Subcutaneous adipose tissue (tissue), 4 donors: ENCODE results near the gene TMEM18. TPM values are rescaled to one million over a fixed set of nuclear protein-coding genes. Genes with fewer than 3 reads are reported as not detected.

Experiments
- total RNA-seq, 4 donors: library from RNA; depleted of rRNA; stranded (reverse); fragments of >200 nt; gene quantifications; one replicate each; pipeline ENCODE4 v1.1.0, GENCODE V29; 2016
- TF ChIP-seq, protein P1 (sequence below): fragments of 450-650 bp; IDR thresholded peaks from one replicate; pipeline ENCODE4 v1.5.1; 2016; ENCODE audit warnings: low read depth, mild to moderate bottlenecking, control low read depth, antibody characterized with exemption, moderate library complexity

The TMEM18 gene
- total RNA-seq, 4 donors from 2014 or later: 11.9 to 29.9 (median 15.1) TPM

DNA sequence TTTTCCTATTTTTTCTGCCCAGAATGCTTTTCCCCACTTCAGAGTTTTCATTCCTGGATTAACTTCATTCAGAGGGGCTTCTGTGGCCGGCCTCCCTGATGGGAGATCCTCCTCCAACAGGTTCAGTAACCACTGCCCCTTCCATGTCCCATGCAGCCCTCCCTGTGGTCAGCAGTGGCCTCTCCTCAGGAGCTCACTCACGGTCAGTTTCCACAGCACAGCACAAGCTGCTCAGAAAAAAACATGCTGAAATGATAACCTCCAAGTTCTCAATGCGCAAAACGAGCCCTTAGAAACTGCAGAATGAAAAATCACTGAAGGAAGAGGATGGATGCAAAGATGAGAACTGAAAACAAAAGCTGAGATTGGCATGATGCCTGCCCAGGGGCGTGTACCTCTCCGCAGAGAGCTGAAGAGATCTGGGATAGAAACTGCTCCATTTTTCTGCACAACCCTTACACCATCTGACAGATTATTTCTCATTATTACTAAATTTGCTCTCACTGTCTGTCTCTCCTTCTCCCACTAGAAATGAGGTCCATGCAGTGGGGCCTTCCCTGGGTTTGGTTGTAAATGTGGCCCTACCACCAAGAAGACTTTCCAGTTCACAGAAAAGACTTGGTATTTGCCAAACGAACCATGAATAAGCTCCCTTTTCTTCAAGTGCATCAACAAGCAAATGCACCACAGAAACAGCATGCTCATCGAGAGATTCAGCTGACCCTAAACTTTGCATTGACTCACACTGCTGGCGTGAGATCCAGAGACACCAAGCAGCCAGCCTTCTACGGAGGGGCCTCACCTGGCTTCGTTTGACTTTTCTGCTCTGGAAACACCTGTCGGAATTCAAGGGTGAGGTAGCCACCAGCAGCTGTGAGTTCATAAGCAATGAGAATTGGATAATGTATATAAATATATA, 51.5 kb downstream of the TMEM18 start:
- TF ChIP-seq, protein P1, sequence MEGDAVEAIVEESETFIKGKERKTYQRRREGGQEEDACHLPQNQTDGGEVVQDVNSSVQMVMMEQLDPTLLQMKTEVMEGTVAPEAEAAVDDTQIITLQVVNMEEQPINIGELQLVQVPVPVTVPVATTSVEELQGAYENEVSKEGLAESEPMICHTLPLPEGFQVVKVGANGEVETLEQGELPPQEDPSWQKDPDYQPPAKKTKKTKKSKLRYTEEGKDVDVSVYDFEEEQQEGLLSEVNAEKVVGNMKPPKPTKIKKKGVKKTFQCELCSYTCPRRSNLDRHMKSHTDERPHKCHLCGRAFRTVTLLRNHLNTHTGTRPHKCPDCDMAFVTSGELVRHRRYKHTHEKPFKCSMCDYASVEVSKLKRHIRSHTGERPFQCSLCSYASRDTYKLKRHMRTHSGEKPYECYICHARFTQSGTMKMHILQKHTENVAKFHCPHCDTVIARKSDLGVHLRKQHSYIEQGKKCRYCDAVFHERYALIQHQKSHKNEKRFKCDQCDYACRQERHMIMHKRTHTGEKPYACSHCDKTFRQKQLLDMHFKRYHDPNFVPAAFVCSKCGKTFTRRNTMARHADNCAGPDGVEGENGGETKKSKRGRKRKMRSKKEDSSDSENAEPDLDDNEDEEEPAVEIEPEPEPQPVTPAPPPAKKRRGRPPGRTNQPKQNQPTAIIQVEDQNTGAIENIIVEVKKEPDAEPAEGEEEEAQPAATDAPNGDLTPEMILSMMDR: no peak

DNA sequence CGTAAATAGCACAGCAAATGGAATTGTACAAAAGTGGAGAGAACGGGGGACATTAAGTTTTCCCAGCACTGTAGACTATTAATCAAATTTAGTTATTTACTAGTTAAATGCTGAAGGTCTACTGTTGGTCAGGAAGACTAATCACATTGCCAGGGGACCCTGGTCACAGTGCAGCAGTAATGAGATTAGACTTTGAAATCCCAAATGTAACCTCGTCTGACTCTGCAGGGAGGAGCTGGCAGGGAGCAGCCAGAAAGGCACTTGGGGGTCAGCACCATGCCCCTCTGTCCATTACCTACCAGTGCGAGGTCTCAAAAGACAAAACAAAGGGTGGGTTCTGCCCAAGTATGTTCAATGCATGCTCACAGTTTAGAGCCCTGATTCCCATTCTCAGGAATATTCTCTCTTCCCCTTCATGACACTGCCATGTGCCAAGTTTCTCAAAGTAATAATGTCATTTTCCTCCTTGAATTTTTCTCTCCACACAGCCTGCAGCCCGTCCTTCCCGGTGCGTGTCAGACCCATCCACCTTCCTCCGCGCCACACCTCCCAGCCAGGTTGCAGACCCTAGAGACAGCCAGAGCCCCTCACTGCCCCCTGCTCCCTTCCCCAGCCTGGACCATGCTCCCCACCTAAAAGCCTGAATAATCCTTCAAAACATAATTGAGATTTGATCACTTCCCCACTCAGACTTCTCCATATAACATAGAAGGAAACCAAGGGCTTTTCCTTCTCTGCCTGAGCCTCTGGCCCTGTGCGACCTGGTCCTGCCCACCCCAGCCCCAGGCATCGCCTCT, 52.5 kb downstream of the TMEM18 start:
- TF ChIP-seq, protein P1: no peak

- TF ChIP-seq, protein P1: no peak
Measured at GRCh38 chr2:624096-624495, 53.1 kb downstream of the TMEM18 start.

DNA sequence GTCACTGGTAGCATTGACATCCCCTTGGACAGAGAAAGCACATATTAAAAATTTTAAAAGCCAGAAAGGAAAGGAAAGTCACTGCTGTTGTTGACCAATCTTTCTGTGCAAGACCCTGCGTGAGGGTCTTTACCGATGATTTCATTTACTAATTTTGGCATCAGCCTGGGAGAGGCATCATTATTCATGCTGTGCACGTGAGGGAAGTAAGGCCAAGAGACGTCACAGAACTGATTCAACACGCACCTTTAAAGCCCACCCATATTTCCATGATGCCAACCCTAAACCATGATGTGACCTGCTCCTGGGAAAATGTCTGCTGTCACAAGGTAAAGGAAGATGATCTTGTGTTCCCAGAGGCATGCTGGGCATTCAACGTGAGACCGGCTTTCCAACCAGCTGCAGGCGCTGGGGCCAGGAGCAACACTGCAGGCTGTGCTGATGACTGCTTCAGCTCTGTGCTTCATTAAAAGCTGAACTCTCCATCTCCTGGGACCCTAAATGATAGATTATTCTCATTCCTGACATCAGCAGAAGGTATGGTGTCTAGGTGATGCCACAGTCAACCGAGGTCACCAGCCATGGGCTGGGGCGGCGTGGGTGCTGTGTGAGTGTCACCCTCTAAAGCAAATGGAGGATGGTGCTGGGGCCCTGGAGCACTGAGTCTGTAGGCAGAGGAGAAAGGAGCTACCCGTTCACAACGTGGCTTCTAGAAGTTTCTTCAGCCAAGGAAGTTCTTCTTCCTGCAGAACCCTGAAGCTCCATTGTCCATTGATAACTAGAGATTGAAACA, 53.9 kb downstream of the TMEM18 start:
- TF ChIP-seq, protein P1: no peak

DNA sequence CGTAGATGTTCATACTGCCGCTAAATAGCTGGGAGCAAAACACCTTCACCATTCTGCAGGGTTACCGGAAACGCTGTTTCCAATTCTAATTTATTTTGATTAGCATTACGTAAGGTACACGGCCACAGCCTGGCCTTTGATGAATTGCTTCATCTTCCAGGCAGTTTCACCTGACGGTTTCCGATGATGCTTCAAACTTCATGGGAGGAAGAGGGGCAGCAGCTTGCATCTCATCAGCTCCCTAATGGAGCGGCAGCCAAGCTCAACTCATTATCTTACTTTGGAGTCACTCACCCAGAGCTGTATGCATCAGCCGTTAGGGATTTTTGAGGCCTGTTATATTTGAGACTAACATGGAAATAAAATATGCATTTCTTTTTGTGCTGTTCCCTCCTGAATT, 54.8 kb downstream of the TMEM18 start:
- TF ChIP-seq, protein P1: no peak

DNA sequence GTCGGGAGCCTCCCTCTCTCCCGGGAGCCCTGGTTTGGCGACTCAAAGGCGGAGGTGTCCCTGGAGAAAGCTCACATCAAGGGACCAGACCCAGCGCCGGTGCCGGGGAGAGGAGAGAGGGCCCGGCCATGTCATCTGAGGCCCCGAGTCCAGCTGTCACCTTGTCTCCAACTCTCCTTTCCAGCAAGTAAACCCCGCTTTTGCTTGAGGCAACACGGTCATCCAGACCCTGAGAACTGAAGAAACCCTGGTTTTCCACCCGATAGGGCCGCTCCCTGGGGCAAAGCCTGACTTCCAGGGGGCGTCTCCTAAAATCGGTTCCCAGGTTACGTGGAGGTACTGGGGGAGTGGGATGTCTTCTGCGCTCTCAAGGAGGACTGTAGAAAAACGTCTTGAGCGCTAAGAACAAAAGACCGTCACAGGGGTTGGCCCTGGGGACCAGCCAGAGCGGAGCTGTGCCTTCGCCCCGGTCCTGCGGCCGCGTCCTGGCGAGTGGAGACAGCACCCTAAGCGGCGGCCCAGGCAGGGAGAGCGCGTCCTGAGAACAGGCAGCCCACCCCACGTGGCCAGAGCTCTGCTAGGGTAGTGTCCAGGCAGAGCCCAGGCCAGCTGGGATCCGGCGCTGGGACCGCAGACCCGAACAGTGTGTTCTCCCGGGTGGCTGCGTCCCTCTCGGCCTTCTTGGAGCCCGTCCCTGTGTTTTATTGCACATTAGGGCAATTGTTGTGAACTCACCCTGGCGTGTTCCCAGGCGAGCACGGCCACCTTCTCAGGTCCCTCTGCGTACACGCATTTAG, 55.7 kb downstream of the TMEM18 start:
- TF ChIP-seq, protein P1: no peak
